Stimulated activated naive B cell treated with anti-CD40 and anti-IgM and Interleukin-4, amounts not matched to agents 10 μg/mL and 1 μg/mL and 100 μg/mL, for 72 hours (primary cell): Measurements from ENCODE around the gene HPF1.

Source experiments
- ATAC-seq, 2 donors: fragments of 150-1000 bp; cut with Tn5 transposase; replicated peaks; 2 replicates each; pipeline ENCODE4 v1.10.0; 2021; ENCODE audit warnings: moderate library complexity in 1 of 2
- DNase-seq: peaks from one replicate; pipeline ENCODE4 v3.0.0; 2021
- H3K27ac Mint-ChIP-seq: one replicate; pipeline ENCODE4 v1.8.0; 2022; ENCODE audit warnings: mild to moderate bottlenecking, mixed read lengths
- H3K27me3 Mint-ChIP-seq, 2 donors: one replicate each; pipeline ENCODE4 v1.8.0; 2022; ENCODE audit warnings: mixed read lengths in 2 of 2
- H3K36me3 Mint-ChIP-seq, 2 donors: one replicate each; pipeline ENCODE4 v1.8.0; 2022; ENCODE audit warnings: mixed read lengths in 2 of 2, mild to moderate bottlenecking in 1 of 2
- H3K4me1 Mint-ChIP-seq, 2 donors: one replicate each; pipeline ENCODE4 v1.8.0; 2022; ENCODE audit warnings: mixed read lengths in 2 of 2, mild to moderate bottlenecking in 1 of 2
- H3K4me3 Mint-ChIP-seq, 2 donors: one replicate each; pipeline ENCODE4 v1.8.0; 2022; ENCODE audit warnings: mild to moderate bottlenecking in 2 of 2, mixed read lengths in 2 of 2, moderate library complexity in 1 of 2
- H3K9me3 Mint-ChIP-seq, 2 donors: one replicate each; pipeline ENCODE4 v1.8.0; 2022; ENCODE audit warnings: mixed read lengths in 2 of 2, mild to moderate bottlenecking in 1 of 2

HPF1 gene

GRCh38 chr4:169715826-169716225 is 41.9 kb downstream of the HPF1 start:
- no peaks in the 10 kb centered on the region for H3K4me1 Mint-ChIP-seq
- peaks cover 13 to 39% of the 10 kb centered on the region in 2 donors for H3K36me3 Mint-ChIP-seq
- H3K27me3 Mint-ChIP-seq: no peaks in the 10 kb centered on the region
- peak overlapping the region; percentile 20 for H3K27ac Mint-ChIP-seq
- DNase-seq (no peak), ATAC-seq (no peak)
- H3K4me3 Mint-ChIP-seq: no peak overlapping the region
- H3K9me3 Mint-ChIP-seq: no peaks in the 10 kb centered on the region

- Mint-ChIP-seq H3K9me3 (no peaks in the 10 kb centered on the region), H3K4me1 (no peaks in the 10 kb centered on the region), H3K36me3 (peaks cover 25 to 47% of the 10 kb centered on the region in 2 donors), H3K27ac (no peak overlapping the region), H3K27me3 (no peaks in the 10 kb centered on the region), H3K4me3 (no peak overlapping the region)
- no peak for ATAC-seq
- no peak for DNase-seq
Measured at GRCh38 chr4:169707958-169708643, 49.6 kb downstream of the HPF1 start.

GRCh38 chr4:169698331-169698730 is 59.4 kb downstream of the HPF1 start:
- Mint-ChIP-seq H3K4me1 (peaks cover 2 to 12% of the 10 kb centered on the region in 2 donors), H3K4me3 (no peak overlapping the region), H3K9me3 (no peaks in the 10 kb centered on the region), H3K27ac (no peak overlapping the region), H3K27me3 (no peaks in the 10 kb centered on the region), H3K36me3 (peaks cover 30 to 40% of the 10 kb centered on the region in 2 donors)
- no peak for DNase-seq
- ATAC-seq: no peak

- ATAC-seq: no peak
- H3K4me3 Mint-ChIP-seq: no peak overlapping the region
- no peaks in the 10 kb centered on the region for H3K27me3 Mint-ChIP-seq
- no peak overlapping the region for H3K27ac Mint-ChIP-seq
- no peaks in the 10 kb centered on the region for H3K9me3 Mint-ChIP-seq
- H3K36me3 Mint-ChIP-seq: peaks cover 9 to 14% of the 10 kb centered on the region in 2 donors
- H3K4me1 Mint-ChIP-seq: no peaks in the 10 kb centered on the region
- no peak for DNase-seq
Measured at GRCh38 chr4:169690787-169691186, 67.0 kb downstream of the HPF1 start.

- no peak overlapping the region for H3K27ac Mint-ChIP-seq
- H3K4me1 Mint-ChIP-seq: no peaks in the 10 kb centered on the region
- H3K9me3 Mint-ChIP-seq: no peaks in the 10 kb centered on the region
- H3K4me3 Mint-ChIP-seq: no peak overlapping the region
- peaks cover 9 to 17% of the 10 kb centered on the region in 2 donors for H3K36me3 Mint-ChIP-seq
- DNase-seq: no peak
- no peak for ATAC-seq
- no peaks in the 10 kb centered on the region for H3K27me3 Mint-ChIP-seq
Measured at GRCh38 chr4:169689681-169690080, 68.1 kb downstream of the HPF1 start.

GRCh38 chr4:169682372-169683047 is 75.2 kb downstream of the HPF1 start:
- Mint-ChIP-seq H3K27me3 (no peaks in the 10 kb centered on the region), H3K36me3 (peaks cover 23 to 37% of the 10 kb centered on the region in 2 donors), H3K4me1 (no peaks in the 10 kb centered on the region), H3K4me3 (no peak overlapping the region), H3K9me3 (peaks cover 0 to 5% of the 10 kb centered on the region in 2 donors), H3K27ac (no peak overlapping the region)
- no peak for ATAC-seq
- DNase-seq: no peak
